OCI-LY1 (cell line): ENCODE results near the gene MYZAP.

ENCODE experiments used
- EZH2 ChIP-seq: fragments of 200-600 bp; sonication (generic), shearing (Covaris generic); IDR thresholded peaks from 2 replicates; pipeline ENCODE4 v1.8.0; 2017; ENCODE audit warnings: borderline replicate concordance, mixed run types, mild to moderate bottlenecking, antibody characterized with exemption, low read length, moderate library complexity, mixed read lengths
- TF ChIP-seq, protein P1 (sequence below): fragments of 200-600 bp; sonication (generic), shearing (Covaris generic); IDR thresholded peaks from 2 replicates; pipeline ENCODE4 v1.5.1; 2017; ENCODE audit warnings: mild to moderate bottlenecking, antibody characterized with exemption, low read length, moderate library complexity, mixed read lengths

DNA sequence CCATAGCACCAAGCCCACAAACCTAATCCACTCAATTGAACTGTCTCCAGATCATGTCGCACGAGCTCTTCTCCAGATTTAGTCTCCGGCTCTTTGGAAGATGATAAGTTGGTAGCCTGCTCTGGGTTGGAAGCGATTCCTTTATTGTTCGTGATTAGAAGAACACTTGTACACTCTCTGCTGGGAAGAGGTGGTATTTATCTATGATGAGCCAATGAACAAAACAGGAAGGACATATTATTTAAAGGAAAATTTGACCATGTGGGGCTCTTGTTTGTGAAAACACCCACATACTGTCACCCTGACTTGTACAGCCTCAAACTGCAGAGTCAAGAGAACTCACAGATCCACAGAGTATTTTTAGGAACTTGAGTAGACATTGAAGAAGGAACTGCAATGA lies 54.4 kb downstream of the MYZAP start:
- TF ChIP-seq, protein P1, sequence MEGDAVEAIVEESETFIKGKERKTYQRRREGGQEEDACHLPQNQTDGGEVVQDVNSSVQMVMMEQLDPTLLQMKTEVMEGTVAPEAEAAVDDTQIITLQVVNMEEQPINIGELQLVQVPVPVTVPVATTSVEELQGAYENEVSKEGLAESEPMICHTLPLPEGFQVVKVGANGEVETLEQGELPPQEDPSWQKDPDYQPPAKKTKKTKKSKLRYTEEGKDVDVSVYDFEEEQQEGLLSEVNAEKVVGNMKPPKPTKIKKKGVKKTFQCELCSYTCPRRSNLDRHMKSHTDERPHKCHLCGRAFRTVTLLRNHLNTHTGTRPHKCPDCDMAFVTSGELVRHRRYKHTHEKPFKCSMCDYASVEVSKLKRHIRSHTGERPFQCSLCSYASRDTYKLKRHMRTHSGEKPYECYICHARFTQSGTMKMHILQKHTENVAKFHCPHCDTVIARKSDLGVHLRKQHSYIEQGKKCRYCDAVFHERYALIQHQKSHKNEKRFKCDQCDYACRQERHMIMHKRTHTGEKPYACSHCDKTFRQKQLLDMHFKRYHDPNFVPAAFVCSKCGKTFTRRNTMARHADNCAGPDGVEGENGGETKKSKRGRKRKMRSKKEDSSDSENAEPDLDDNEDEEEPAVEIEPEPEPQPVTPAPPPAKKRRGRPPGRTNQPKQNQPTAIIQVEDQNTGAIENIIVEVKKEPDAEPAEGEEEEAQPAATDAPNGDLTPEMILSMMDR, result no peak
- TF ChIP-seq EZH2, result no peak
